Urinary bladder (tissue), 4 donors: ENCODE results near the gene PSMB5. TPM values are rescaled to one million over a fixed set of nuclear protein-coding genes. Genes with fewer than 3 reads are reported as not detected.

Experiments
- DNase-seq: peaks from one replicate; pipeline ENCODE4 v3.0.0-alpha.2; 2015; ENCODE audit errors: extremely low spot score
- H3K27ac ChIP-seq: one replicate; pipeline ENCODE4 v1.5.1; 2013; ENCODE audit warnings: low read depth, mild to moderate bottlenecking, moderate library complexity
- H3K36me3 ChIP-seq: one replicate; pipeline ENCODE4 v1.6.1; 2013; ENCODE audit warnings: mild to moderate bottlenecking, moderate library complexity; ENCODE audit not compliant: insufficient read depth
- H3K4me1 ChIP-seq: one replicate; pipeline ENCODE4 v1.6.1; 2013; ENCODE audit warnings: mild to moderate bottlenecking, moderate library complexity; ENCODE audit not compliant: insufficient read depth
- H3K4me3 ChIP-seq: one replicate; pipeline ENCODE4 v1.5.1; 2013; ENCODE audit warnings: low read depth, low read length
- WGBS: extraction: QIAGEN DNeasy Blood & Tissue Kit; methylation state at CpG from one replicate; pipeline ENCODE4 v1.1.7; 2013; 5-methylcytosine and 5-hydroxymethylcytosine counted together
- polyA plus RNA-seq: library from polyadenylated mRNA; stranded (reverse); fragments of 200-250 nt; gene quantifications from one replicate; pipeline ENCODE4 v1.2.3, GENCODE V29; 2013
- total RNA-seq: library from RNA; depleted of rRNA; stranded (reverse); fragments of >200 nt; gene quantifications from one replicate; pipeline ENCODE4 v1.2.3, GENCODE V29; 2014
- donor health status: healthy with polysubstance abuse.
- donor health status: healthy.

Gene PSMB5
- total and polyA plus RNA-seq, 2 donors, result 70.3 to 135 TPM

- WGBS, result 72% methylated on average over 3 of the region's 3 CpGs
- Histone ChIP-seq H3K4me1 (no peaks in the 10 kb centered on the region), H3K27ac (no peak overlapping the region), H3K36me3 (no peaks in the 10 kb centered on the region), H3K4me3 (no peak overlapping the region)
- DNase-seq, result no peak
Observed at GRCh38 chr14:23043754-23044153, 9.1 kb upstream of the PSMB5 start.

- Histone ChIP-seq H3K4me3 (no peak overlapping the region), H3K4me1 (no peaks in the 10 kb centered on the region), H3K27ac (no peak overlapping the region), H3K36me3 (no peaks in the 10 kb centered on the region)
- 83% methylated on average over 6 of the region's 6 CpGs for WGBS
- DNase-seq, result no peak
Observed at GRCh38 chr14:23043145-23043544, 8.4 kb upstream of the PSMB5 start.

GRCh38 chr14:23042162-23042965 lies 7.7 kb upstream of the PSMB5 start, which contains the start of gene PSMB11:
Gene PSMB11 (plus strand): TSS chr14:23042212. CDS start chr14:23042226, 14 bp downstream.
- no peak within 1 kb of the TSS for H3K27ac ChIP-seq
- no peak within 1 kb of the TSS for H3K4me3 ChIP-seq
- 95% methylated on average over 36 of the region's 36 CpGs for WGBS
- no peaks in the 10 kb centered on the region for H3K36me3 ChIP-seq
- DNase-seq, result no peak
- no peaks in the 10 kb centered on the region for H3K4me1 ChIP-seq

GRCh38 chr14:23041729-23042128 lies 7.0 kb upstream of the PSMB5 start:
- H3K27ac ChIP-seq, result no peak overlapping the region
- 81% methylated on average over 8 of the region's 8 CpGs for WGBS
- H3K4me3 ChIP-seq, result no peak overlapping the region
- H3K36me3 ChIP-seq, result no peaks in the 10 kb centered on the region
- DNase-seq, result no peak
- no peaks in the 10 kb centered on the region for H3K4me1 ChIP-seq

DNA sequence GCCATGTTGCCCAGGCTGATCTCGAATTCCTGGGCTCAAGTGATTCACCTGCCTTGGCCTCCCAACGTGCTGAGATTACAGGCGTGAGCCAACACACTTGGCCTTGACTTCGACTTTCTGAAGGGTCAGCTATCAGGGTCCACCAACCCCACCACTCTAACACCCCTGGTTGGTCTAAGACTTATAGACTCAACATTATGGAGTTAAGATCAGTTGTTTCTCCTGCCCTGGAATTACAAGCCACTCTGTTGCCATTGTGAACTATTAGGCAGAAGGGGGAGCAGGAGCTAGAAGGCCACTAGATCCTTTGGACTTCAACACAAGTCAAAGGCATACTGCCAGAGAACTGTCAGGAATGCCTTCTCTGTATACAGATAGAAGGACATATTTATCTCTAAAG lies 5.4 kb upstream of the PSMB5 start:
- no peaks in the 10 kb centered on the region for H3K4me1 ChIP-seq
- H3K4me3 ChIP-seq, result no peak overlapping the region
- H3K36me3 ChIP-seq, result no peaks in the 10 kb centered on the region
- DNase-seq, result no peak
- WGBS, result 89% methylated on average over 4 of the region's 4 CpGs
- H3K27ac ChIP-seq, result no peak overlapping the region

DNA sequence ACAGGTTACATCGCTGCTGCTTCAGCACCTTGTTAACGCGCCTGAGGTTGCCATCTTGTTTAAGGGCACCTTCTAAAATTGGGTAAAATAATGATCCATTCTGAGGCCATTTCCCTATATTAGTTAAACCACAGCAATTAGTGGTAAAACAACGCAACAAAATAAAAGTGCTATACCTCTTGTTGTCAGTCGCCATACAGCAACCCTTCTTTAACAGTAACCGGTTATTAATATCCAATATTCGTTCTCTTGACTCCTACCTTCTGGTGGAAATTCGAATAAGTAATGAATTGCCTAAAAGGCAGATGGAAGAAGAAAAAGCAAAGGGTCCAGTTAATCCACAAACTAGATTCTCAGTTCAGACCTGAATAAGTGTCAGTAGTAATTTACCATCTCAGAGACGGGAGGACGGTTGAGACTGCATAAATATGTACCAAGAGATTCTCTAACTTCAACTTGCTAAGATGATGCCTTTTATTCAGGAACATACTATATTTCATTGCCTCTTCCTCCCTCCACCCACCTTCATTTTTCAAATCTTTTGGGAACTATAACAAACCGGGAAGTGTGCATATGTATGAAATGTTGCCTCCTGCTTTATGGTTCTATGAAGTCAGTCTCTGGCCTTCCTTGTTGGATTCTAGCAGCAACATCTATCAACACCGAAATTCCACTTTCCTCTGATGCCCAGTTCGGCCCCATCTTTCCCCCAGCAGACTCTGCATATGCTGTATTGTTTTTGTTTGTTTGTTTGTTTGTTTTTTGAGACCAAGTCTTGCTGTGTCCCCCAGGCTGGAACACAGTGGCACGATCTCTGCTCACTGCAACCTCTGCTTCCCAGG lies 824 bp upstream of the PSMB5 start:
- peak overlapping the region; percentile 93 for H3K27ac ChIP-seq
- DNase-seq, result no peak
- H3K36me3 ChIP-seq, result peaks cover 4% of the 10 kb centered on the region
- H3K4me1 ChIP-seq, result no peaks in the 10 kb centered on the region
- 64% methylated on average over 14 of the region's 14 CpGs for WGBS
- H3K4me3 ChIP-seq, result peak overlapping the region; percentile 83

DNA sequence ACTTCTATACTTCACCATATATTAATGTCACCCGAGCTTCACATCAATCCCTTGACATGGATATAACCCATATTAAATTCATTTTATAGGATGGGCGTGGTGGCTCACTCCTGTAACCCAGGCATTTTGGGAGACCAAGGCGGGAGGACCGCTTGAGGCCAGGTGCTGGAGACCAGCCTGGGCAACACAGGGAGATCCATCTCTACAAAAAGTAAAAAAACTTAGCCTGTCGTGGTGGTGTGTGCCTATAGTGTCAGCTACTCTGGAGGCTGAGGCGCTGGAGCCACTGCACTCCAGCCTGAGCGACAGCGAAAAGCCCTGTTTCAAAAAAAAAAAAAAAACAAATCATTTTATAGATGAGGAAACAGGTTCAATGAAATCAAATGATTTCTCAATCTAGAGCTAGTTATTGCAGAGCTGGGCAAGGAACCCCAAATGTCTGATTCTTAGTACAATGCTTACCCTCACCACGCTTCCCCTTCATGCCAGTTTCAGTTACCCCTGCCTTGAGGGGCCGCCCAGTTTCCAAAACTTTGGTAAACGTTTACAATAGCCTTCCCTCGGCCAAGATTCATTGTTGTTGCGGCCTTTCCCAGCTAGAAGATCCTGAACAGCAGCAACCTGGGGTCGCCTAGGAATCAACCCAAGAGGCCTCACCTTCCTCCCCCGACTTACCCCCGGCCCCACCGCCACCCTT lies 751 bp downstream of the PSMB5 start:
- Histone ChIP-seq H3K27ac (no peak overlapping the region), H3K36me3 (peaks cover 4% of the 10 kb centered on the region), H3K4me1 (no peaks in the 10 kb centered on the region), H3K4me3 (peak overlapping the region; percentile 83)
- 36% methylated on average over 17 of the region's 17 CpGs for WGBS
- no peak for DNase-seq

- no peak overlapping the region for H3K4me3 ChIP-seq
- no peaks in the 10 kb centered on the region for H3K4me1 ChIP-seq
- DNase-seq, result no peak
- peaks cover 4% of the 10 kb centered on the region for H3K36me3 ChIP-seq
- no peak overlapping the region for H3K27ac ChIP-seq
- WGBS, result 88% methylated on average over 10 of the region's 10 CpGs
Observed at GRCh38 chr14:23033251-23033727, 1.4 kb downstream of the PSMB5 start.

GRCh38 chr14:23030936-23031335 lies 3.8 kb downstream of the PSMB5 start:
- H3K36me3 ChIP-seq, result peaks cover 4% of the 10 kb centered on the region
- no peak overlapping the region for H3K27ac ChIP-seq
- no peak overlapping the region for H3K4me3 ChIP-seq
- no peak for DNase-seq
- H3K4me1 ChIP-seq, result no peaks in the 10 kb centered on the region
- WGBS, result 95% methylated on average over 4 of the region's 4 CpGs

DNA sequence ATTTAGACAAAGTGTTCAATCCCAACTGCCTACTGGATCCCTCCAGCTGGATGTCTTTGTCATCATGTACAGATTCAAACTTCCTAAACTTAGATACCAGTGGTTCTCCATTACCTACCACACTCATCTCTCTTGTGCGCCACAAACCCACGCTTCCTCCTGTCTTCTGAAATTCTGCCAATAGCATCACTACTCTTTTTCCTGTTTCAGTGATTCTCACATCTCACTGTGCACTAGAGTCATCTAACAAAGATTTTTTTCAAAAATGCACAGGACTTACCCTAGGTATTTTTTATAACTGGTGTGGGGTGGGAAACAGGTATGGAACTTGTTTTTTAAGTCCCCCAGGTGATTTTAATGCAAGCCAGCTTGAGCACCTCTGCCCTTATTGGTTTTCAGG lies 5.9 kb downstream of the PSMB5 start:
- Histone ChIP-seq H3K36me3 (peaks cover 4% of the 10 kb centered on the region), H3K27ac (no peak overlapping the region), H3K4me3 (no peak overlapping the region), H3K4me1 (no peaks in the 10 kb centered on the region)
- 80% methylated on average over 2 of the region's 2 CpGs for WGBS
- DNase-seq, result no peak

- no peaks in the 10 kb centered on the region for H3K36me3 ChIP-seq
- 58% methylated on average over 4 of the region's 4 CpGs for WGBS
- H3K27ac ChIP-seq, result no peak overlapping the region
- no peak for DNase-seq
- H3K4me1 ChIP-seq, result no peaks in the 10 kb centered on the region
- H3K4me3 ChIP-seq, result no peak overlapping the region
Observed at GRCh38 chr14:23025151-23025814, 9.4 kb downstream of the PSMB5 start.

- DNase-seq, result no peak
- Histone ChIP-seq H3K27ac (no peak overlapping the region), H3K36me3 (no peaks in the 10 kb centered on the region), H3K4me3 (no peak overlapping the region), H3K4me1 (no peaks in the 10 kb centered on the region)
- 58% methylated on average over 7 of the region's 7 CpGs for WGBS
Observed at GRCh38 chr14:23024612-23025075, 10.1 kb downstream of the PSMB5 start.

DNA sequence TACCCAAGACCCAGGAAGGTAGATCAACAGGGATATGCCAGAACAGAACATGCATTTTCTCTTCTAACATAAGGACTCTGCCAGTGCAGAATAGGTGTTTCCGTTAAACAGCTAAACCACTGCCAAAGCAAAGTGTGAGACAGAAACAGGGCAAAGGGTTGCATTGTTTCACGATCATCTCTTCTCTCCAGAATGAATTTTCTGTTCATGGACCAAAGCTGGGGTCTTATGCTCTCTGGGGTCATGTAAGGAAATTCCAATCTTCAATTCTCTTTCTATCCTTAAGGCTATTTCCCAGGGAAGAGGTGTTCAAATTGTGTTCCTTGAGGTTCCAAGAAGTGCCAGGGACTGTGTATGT lies 10.9 kb downstream of the PSMB5 start:
- Histone ChIP-seq H3K27ac (no peak overlapping the region), H3K36me3 (no peaks in the 10 kb centered on the region), H3K4me3 (no peak overlapping the region), H3K4me1 (no peaks in the 10 kb centered on the region)
- WGBS, result 94% methylated on average over 2 of the region's 2 CpGs
- DNase-seq, result no peak
